ENCODE results near the gene MAN2A2. TPM values are rescaled to one million over a fixed set of nuclear protein-coding genes. Genes with fewer than 3 reads are reported as not detected.

Gene MAN2A2
- total RNA-seq, 1 donor from 2014 or later = 51.4 TPM

GRCh38 chr15:90884719-90885431 is 18.2 kb upstream of the MAN2A2 start:
- Mint-ChIP-seq H3K27ac (ENCODE audit: unreplicated experiment) (peak overlapping the region; percentile 51), H3K36me3 (ENCODE audit: low read depth) (peaks cover 2% of the 10 kb centered on the region), H3K4me1 (ENCODE audit: low read depth) (peaks cover 16% of the 10 kb centered on the region), H3K4me3 (ENCODE audit: unreplicated experiment) (no peak overlapping the region), H3K27me3 (ENCODE audit: low read depth) (no peaks in the 10 kb centered on the region), H3K9me3 (ENCODE audit: low read depth) (no peaks in the 10 kb centered on the region)
- no peak for TF ChIP-seq CTCF (IDR thresholded peaks at IDR 0.05)
- peak; percentile 93 for DNase-seq (ENCODE audit: low spot score)

- H3K4me3 Mint-ChIP-seq (ENCODE audit: unreplicated experiment) = no peak overlapping the region
- peaks cover 16% of the 10 kb centered on the region for H3K4me1 Mint-ChIP-seq (ENCODE audit: low read depth)
- no peak overlapping the region for H3K27ac Mint-ChIP-seq (ENCODE audit: unreplicated experiment)
- H3K27me3 Mint-ChIP-seq (ENCODE audit: low read depth) = no peaks in the 10 kb centered on the region
- DNase-seq (ENCODE audit: low spot score) = peak; percentile 81
- TF ChIP-seq CTCF (IDR thresholded peaks at IDR 0.05) = peak; percentile 100
- H3K9me3 Mint-ChIP-seq (ENCODE audit: low read depth) = no peaks in the 10 kb centered on the region
- no peaks in the 10 kb centered on the region for H3K36me3 Mint-ChIP-seq (ENCODE audit: low read depth)
Measured at GRCh38 chr15:90885432-90886290, 17.4 kb upstream of the MAN2A2 start.

- DNase-seq (ENCODE audit: low spot score) = no peak
- Mint-ChIP-seq H3K27ac (ENCODE audit: unreplicated experiment) (no peak overlapping the region), H3K27me3 (ENCODE audit: low read depth) (no peaks in the 10 kb centered on the region), H3K9me3 (ENCODE audit: low read depth) (no peaks in the 10 kb centered on the region), H3K4me1 (ENCODE audit: low read depth) (peaks cover 16% of the 10 kb centered on the region), H3K36me3 (ENCODE audit: low read depth) (no peaks in the 10 kb centered on the region), H3K4me3 (ENCODE audit: unreplicated experiment) (no peak overlapping the region)
- TF ChIP-seq CTCF (IDR thresholded peaks at IDR 0.05) = peak; percentile 40
Measured at GRCh38 chr15:90886291-90886614, 16.8 kb upstream of the MAN2A2 start.

GRCh38 chr15:90887037-90887481 is 16.0 kb upstream of the MAN2A2 start:
- Mint-ChIP-seq H3K9me3 (ENCODE audit: low read depth) (no peaks in the 10 kb centered on the region), H3K4me1 (ENCODE audit: low read depth) (peaks cover 16% of the 10 kb centered on the region), H3K4me3 (ENCODE audit: unreplicated experiment) (no peak overlapping the region), H3K27me3 (ENCODE audit: low read depth) (no peaks in the 10 kb centered on the region), H3K27ac (ENCODE audit: unreplicated experiment) (no peak overlapping the region), H3K36me3 (ENCODE audit: low read depth) (no peaks in the 10 kb centered on the region)
- no peak for TF ChIP-seq CTCF (IDR thresholded peaks at IDR 0.05)
- peak; percentile 68 for DNase-seq (ENCODE audit: low spot score)

GRCh38 chr15:90889313-90889730 is 13.8 kb upstream of the MAN2A2 start:
- Mint-ChIP-seq H3K4me1 (ENCODE audit: low read depth) (peaks cover 13% of the 10 kb centered on the region), H3K4me3 (ENCODE audit: unreplicated experiment) (no peak overlapping the region), H3K27ac (ENCODE audit: unreplicated experiment) (no peak overlapping the region), H3K9me3 (ENCODE audit: low read depth) (no peaks in the 10 kb centered on the region), H3K36me3 (ENCODE audit: low read depth) (no peaks in the 10 kb centered on the region), H3K27me3 (ENCODE audit: low read depth) (no peaks in the 10 kb centered on the region)
- TF ChIP-seq CTCF (IDR thresholded peaks at IDR 0.05) = no peak
- peak; percentile 84 for DNase-seq (ENCODE audit: low spot score)
